Measurements from ENCODE around the gene DIP2A.
"Not testable (repeated sequence)": the region's sequence is repeated elsewhere in the genome, so short reads cannot be mapped to it uniquely, and the experiment has no call there.

GRCh38 chr21:46433116-46433515, 25.6 kb upstream of the DIP2A start:
- TF ChIP-seq CTCF, POLR2AphosphoS5, POLR2A, EP300 (IDR thresholded peaks at IDR 0.05): not testable (repeated sequence)

Measured in gastroesophageal sphincter (tissue), 3 donors.